HepG2 (cell line): Measurements from ENCODE around the gene UGT8.

ENCODE experiments used
- EZH2 ChIP-seq: conservative IDR thresholded peaks from 2 replicates; pipeline ENCODE4 v1.6.1; 2012; ENCODE audit warnings: mild to moderate bottlenecking, low read depth, low read length, moderate library complexity
- RFX5 ChIP-seq: IDR thresholded peaks from 2 replicates; pipeline ENCODE4 v1.6.1; 2011; ENCODE audit warnings: low read depth, low read length, improper control_type of control experiment
- SIX4 ChIP-seq: sonication (generic); formaldehyde crosslinking; IDR thresholded peaks from 2 replicates; pipeline ENCODE4 v1.4.0; 2020; ENCODE audit warnings: missing genetic modification reagents
- ZBTB34 ChIP-seq: sonication (generic); formaldehyde crosslinking; IDR thresholded peaks from 2 replicates; pipeline ENCODE4 v1.8.0; 2022; ENCODE audit warnings: mild to moderate bottlenecking, missing genetic modification reagents
- ZNF263 ChIP-seq: sonication (generic); formaldehyde crosslinking; IDR thresholded peaks from 2 replicates; pipeline ENCODE4 v1.4.0; 2020; ENCODE audit warnings: missing genetic modification reagents
- ZNF878 ChIP-seq: sonication (generic); formaldehyde crosslinking; IDR thresholded peaks from 2 replicates; pipeline ENCODE4 v1.8.1; 2023; ENCODE audit warnings: mild to moderate bottlenecking, missing genetic modification reagents, moderate library complexity

GRCh38 chr4:114658179-114658578, 59.6 kb downstream of the UGT8 start:
- TF ChIP-seq ZNF263 (CRISPR knock-in tag): no peak
- TF ChIP-seq ZNF878 (CRISPR knock-in tag): no peak
- no peak for TF ChIP-seq ZBTB34 (CRISPR knock-in tag)
- TF ChIP-seq EZH2: no peak
- no peak for TF ChIP-seq SIX4 (CRISPR knock-in tag)
- no peak for TF ChIP-seq RFX5
